ENCODE measurements around the gene SRRM3.
"Not testable (repeated sequence)": the region's sequence is repeated elsewhere in the genome, so short reads cannot be mapped to it uniquely, and the experiment has no call there.

Gene SRRM3

DNA sequence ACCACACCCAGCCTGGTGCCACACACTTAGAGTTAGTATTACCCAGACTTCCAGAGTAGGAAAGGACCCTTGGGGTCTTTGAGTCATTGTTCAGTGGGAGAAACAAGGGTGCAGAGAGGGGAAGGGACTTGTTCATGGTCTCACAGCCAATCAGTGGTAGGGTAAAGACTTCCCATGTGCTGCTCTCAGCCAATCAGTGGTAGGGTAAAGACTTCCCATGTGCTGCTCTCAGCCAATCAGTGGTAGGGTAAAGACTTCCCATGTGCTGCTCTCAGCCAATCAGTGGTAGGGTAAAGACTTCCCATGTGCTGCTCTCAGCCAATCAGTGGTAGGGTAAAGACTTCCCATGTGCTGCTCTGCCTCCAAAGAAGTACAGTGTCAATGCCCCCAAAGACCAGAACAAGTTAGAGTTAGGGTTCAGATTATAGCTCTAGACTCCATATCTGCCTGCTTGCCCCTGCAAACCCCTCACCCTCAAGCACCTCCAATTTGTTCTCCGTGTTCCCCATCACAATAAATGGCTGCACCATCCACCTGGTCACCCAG, 25.3 kb downstream of the SRRM3 start:
- not testable (repeated sequence) for DNase-seq (ENCODE audit: low read depth in 1 of 2, low spot score in 1 of 2)

DNA sequence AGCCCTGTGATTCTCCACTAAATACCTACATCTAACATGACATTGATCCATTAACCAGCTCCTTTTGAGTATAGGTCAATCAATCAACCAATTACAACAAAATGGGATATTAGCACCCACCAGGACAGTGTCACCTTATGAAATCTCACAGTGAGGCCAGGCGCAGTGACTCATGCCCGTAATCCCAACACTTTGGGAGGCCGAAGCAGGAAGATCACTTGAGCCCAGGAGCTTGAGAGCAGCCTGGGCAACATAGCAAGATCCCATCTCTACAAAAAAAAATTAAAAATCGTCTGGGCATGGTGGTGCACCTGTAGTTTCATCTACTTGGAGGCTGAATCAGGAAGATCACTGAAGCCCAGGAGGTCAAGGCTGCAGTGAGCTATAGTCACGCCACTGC, 28.5 kb downstream of the SRRM3 start:
- no peak for DNase-seq (ENCODE audit: low read depth in 1 of 2, low spot score in 1 of 2)

DNA sequence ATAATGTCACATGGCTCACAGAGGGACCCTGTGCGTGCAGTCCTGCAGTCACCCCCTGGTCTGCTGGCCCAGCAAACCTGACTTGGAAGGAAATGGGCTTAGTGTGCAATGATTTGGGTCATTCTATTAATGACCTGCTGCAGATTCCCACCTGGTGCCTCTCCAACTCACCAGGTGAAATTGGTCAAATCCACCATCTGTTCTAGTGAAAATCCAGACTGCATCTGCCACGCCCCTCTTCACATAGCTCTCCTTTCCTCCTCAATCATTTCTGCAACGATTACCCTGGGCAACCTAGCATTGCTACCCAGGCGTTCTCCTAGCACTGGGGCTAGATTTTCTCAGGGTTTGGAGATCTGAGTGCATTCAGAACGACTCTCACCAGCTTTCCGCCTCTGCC, 29.4 kb downstream of the SRRM3 start:
- no peak for DNase-seq (ENCODE audit: low read depth in 1 of 2, low spot score in 1 of 2)

DNA sequence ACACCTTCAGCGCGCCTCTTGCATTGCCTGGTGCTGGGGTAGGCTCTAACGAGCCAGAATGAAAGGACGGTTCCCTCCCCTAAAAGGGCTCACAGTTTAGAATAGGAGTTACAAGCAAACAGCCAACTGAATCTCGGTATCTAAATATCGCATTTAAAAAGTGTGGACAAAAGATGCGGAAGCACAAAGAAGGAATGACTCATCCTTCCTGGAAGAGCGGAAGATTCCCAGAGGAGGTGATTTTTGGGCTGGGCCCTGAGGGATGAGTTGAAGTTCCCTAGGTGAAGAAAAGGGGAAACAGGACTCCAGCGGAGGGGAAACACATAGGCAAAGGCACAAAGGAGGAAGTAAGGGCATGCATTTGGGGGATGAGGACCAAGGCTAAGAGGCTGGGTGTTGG, 29.9 kb downstream of the SRRM3 start:
- DNase-seq (ENCODE audit: low read depth in 1 of 2, low spot score in 1 of 2) = no peak

DNA sequence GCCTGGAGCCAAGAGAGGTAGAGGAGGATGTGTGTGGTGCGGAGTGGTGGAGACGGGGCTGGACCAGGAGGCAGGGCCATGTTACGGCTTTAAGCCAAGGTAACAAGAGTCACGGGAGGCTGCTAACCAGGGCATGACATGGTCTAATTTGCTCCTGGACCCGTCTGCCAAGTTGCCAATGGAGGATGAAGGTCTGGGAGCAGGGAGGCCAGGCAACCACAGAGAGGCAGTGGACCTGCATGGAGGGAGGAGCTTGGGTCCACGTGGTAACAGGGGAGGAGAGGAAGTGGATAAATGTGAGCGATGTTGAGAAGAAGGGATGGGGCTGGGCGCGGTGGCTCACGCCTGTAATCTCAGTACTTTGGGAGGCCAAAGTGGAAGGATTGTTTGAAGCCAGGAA, 31.0 kb downstream of the SRRM3 start:
- no peak for DNase-seq (ENCODE audit: low read depth in 1 of 2, low spot score in 1 of 2)

DNA sequence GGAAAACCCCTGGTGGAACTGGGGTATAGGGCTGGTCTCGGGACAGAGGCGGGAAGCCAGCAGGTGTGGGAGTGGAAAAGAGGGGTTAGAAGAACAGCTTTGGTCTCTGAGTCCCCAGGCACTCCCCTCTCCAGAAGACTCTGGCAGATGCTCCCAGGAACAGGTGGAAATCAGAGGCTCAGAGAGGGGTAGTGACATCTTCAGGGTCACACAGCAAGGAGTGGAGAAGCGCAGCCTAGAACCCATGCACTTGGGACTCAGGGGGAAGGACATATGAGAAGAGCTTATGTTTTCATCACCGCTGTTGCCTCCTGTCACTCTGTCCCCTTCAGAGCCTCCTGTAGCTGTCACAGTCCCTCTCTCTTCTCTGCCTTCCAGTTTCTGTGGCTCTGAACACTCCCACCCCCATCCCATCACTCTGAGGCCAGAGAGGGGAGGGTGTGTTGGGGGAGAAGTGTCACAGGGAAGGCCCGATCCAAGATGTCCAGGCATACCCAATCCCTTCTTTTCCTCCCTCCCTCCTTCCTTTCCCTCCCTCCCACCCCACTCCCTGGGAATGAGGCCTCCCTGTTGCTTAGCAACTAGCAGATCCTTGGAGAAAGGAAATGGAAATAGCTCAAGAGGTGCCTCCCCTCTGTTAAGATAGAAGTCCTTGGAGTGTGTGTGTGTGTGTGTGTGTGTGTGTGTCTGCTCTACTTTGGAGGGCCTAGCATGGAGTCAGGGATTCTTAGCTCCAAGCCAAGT, 32.0 kb downstream of the SRRM3 start:
- DNase-seq (ENCODE audit: low read depth in 1 of 2, low spot score in 1 of 2) = no peak

DNA sequence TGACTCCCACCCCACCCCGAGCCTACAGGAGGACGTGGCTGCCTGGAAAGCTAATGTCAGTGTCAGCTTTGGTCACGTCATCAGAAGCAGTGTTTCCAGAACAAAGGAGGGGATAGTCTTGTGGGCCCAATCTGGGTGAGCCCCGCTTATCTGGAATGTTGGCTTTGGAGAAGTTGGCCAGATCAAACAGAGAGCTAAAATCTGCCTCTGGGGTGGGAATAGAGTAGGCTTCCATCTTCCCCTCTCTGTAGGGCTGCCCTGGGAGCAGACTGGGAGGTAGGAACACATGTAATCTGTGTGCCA, 32.5 kb downstream of the SRRM3 start:
- DNase-seq (ENCODE audit: low read depth in 1 of 2, low spot score in 1 of 2) = no peak

DNA sequence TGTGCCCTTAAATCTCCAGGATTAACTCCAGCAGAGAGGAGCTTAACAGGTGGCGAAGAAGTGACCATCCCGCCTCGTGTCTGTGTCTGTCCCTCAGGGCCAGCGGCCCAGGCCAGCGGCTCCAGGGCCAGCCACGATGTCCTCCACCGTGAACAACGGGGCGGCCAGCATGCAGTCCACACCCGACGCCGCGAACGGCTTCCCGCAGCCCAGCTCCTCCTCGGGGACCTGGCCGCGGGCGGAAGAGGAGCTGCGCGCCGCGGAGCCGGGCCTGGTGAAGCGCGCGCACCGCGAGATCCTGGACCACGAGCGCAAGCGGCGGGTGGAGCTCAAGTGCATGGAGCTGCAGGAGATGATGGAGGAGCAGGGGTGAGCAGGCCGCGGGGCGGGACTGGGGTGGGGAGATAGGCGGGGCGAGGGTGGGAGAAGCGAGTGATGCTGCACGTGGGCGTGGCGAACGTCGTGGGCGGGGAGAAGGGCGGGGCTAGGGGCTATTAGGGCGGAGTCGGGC, 33.3 kb downstream of the SRRM3 start:
- peak; percentile 48 to 56 for DNase-seq (ENCODE audit: low read depth in 1 of 2, low spot score in 1 of 2)

DNA sequence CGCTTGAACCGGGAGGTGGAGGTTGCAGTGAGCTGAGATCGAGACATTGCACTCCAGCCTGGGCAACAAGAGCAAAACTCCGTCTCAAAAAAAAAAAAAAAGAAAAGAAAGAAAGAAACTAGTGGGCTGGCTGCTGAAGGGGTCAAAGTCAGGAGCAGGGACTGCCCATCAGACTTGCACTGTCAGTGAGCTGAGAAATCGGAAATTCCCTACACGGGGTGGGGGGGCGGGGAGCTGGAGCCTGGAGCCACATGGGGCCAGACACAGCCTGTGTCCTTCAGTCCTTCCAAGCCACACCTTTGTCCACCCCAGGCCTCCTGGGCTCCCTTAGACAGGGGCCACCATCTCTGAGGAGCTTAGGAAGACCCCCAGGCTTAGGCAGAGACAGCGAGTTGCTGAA, 34.5 kb downstream of the SRRM3 start:
- no peak for DNase-seq (ENCODE audit: low read depth in 1 of 2, low spot score in 1 of 2)

DNA sequence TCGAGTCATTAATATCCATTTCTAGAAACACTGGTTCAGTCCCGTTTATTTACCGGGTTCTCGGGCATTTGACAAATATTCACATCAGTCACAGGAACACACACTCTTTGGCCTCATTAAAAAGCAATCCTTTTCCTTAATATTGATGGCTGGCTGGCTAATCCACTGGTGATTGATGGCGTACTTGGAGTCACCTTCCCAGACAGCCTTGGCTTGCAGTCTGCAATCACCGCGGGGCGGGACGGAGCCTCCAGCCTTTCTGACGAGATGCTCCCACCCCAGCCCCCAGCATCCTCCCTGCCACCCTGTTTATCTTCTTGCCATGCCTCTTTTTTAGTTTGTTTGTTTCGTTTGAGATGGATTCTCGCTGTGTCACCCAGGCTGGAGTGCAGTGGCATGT, 36.6 kb downstream of the SRRM3 start:
- no peak for DNase-seq (ENCODE audit: low read depth in 1 of 2, low spot score in 1 of 2)

DNA sequence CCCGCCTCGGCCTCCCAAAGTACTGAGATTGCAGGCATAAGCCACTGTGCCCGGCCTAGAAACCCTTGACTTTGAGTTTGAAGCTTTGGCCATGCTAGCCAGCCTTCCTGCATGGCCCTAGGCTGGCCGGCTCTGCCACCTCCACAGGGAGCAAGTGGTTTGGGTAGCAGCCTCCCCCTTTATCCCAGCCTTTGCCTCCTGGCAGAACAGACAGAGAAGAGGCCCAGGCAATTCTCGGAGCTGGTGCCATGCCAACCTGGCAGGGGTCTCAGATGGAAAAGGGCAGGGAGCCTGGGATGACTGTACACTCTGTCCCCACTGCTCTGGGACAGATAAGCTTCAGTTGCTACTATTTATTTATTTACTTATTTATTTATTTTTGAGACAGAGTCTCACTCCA, 39.4 kb downstream of the SRRM3 start:
- DNase-seq (ENCODE audit: low read depth in 1 of 2, low spot score in 1 of 2) = no peak

DNA sequence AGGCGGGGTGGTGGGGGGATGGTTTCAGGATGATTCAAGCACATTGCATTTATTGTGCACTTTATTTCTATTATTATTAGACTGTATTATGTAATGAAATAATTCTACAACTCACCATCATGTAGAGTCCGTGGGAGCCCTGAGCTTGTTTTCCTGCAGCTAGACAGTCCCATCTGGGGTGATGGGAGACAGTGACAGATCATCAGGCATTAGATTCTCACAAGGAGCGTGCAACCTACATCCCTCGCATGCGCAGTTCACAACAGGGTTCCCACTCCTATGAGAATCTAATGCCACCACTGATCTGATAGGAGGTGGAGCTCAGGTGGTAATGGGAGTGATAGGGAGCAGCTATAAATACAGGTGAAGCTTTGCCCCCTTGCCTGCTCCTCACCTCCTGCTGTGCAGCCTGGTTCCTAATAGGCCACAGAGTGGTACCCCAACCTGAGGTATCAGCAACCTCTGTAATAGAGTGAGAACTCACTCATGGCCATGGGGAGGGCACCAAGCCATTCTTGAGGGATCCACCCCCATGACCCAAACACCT, 40.9 kb downstream of the SRRM3 start:
- not testable (repeated sequence) for DNase-seq (ENCODE audit: low read depth in 1 of 2, low spot score in 1 of 2)

DNA sequence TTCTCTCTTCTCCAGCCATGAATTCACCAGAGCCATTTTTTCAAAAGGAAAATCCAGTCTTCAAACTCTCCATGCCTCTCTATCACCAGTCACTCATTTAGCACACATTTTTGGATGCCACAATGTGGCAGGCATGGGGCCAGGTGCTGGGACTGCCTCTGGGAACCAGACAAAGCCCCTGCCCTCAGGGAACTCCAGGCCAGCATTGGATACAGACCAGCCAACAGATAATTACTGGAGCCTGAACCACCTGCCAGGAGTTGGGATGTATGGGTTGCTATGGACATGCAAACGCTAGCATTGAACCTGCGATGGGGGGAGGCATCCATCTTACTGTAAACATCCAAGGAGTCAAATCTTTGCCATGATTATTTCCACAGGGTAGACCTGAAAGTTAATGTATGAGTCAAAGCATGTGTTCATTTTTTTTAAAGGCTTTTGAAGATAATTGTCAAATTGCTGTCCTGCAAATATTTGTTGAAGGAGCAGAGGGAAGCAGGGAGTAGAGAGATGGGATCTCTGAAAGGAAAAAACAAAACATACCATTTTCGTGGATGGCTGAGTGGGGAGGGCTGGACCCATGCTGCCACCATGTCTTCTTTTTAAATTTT, 43.2 kb downstream of the SRRM3 start:
- no peak for DNase-seq (ENCODE audit: low read depth in 1 of 2, low spot score in 1 of 2)

DNA sequence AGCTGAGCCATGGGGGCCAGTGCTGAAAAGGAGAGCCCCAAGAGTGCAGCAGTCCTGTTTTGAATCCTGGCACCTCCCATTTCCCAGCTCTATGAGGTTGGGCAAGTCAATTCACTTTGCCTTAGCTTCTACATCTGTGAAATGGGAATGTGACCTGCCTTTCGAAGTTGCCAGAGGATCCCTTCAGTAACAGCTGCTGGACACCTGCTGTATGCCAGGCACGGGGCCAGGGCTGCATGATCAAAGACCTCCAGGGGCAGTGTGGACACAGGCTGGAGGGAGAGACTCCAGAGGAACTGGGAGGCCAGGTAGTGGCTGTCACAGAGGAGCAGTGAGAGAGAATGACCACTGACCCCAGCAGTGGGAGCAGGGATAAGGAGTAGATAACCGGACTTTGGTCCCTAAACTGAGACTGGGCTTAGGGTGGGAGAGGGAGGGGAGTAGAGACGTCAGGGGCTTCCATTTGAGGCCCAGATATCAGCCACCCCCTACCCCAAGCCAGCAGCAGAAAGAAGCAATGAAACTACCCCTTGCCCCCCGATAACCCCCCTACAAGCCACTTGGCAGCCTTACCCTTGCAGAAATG, 45.2 kb downstream of the SRRM3 start:
- DNase-seq (ENCODE audit: low read depth in 1 of 2, low spot score in 1 of 2) = no peak

DNA sequence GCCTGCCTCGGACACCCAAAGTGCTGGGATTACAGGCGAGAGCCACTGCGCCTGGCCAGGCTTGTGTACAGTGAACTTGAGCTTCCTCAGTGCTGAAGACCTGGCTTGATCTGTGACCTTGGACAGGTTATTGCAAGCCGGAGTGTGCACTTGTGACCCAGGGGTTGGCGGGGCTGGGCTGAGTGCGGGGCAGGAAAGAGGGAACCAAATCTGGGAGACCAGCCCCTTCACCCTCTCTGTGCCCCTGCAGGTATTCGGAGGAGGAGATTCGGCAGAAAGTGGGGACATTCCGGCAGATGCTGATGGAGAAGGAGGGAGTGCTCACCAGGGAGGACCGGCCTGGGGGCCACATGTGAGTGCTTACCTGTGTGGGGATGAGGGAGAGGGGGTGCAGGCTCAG, 46.2 kb downstream of the SRRM3 start:
- no peak for DNase-seq (ENCODE audit: low read depth in 1 of 2, low spot score in 1 of 2)

DNA sequence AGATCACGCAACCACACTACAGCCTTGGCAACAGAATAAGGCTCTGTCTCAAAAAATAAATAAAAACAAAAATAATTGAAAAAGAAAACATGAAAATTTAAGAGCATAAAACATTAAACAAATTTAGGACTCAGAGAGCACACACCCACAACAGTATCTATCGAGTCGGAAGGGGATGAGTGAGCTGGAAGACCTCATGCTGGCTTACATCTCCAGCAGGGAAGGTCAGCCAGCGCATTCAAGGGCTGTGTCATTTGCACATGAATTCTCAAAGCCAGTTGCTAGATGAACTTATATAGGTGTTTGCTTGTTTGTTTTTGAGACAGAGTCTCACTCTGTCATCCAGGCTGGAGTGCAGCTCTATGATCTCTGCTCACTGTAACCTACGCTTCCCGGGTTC, 50.3 kb downstream of the SRRM3 start:
- DNase-seq (ENCODE audit: low read depth in 1 of 2, low spot score in 1 of 2) = no peak

DNA sequence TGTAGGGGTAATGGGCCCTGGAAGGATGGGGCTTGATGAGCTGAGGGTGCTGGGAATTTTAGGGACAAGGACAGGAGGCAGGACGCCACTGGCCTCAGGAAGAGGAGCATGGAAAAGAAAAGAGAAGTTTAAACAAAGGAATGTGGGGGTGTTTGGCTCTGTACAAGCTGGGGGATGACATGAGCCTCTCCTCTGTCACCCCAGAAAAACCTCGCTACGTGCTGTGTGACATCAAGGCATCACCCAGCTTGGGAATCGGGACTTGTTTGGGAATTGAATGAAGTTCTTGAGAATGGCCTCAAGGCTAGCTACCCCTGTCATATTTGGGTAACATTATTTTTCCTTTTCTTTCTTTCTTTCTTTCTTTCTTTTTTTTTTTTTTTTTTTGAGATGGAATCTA, 53.1 kb downstream of the SRRM3 start:
- DNase-seq (ENCODE audit: low read depth in 1 of 2, low spot score in 1 of 2) = no peak

DNA sequence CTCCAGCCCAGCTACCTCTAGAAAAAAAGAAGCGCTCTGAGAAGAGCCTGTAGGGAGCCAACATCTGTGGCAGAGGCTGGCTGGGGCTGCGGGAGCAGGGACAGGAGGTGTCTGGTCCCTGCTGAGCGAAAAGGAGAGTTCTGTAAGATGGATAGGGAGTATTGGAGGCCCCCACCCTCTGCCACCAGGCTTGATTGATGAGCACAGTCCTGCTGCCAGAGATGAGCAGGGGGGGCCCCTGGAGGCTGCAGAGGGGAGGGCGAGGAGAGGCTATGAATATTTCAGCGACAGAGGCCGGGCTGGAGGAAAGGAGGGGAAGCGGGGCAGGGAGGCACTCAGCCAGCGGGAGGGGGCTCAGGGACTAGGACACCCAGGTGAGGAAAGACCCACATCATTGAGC, 56.3 kb downstream of the SRRM3 start:
- DNase-seq (ENCODE audit: low read depth in 1 of 2, low spot score in 1 of 2) = no peak

DNA sequence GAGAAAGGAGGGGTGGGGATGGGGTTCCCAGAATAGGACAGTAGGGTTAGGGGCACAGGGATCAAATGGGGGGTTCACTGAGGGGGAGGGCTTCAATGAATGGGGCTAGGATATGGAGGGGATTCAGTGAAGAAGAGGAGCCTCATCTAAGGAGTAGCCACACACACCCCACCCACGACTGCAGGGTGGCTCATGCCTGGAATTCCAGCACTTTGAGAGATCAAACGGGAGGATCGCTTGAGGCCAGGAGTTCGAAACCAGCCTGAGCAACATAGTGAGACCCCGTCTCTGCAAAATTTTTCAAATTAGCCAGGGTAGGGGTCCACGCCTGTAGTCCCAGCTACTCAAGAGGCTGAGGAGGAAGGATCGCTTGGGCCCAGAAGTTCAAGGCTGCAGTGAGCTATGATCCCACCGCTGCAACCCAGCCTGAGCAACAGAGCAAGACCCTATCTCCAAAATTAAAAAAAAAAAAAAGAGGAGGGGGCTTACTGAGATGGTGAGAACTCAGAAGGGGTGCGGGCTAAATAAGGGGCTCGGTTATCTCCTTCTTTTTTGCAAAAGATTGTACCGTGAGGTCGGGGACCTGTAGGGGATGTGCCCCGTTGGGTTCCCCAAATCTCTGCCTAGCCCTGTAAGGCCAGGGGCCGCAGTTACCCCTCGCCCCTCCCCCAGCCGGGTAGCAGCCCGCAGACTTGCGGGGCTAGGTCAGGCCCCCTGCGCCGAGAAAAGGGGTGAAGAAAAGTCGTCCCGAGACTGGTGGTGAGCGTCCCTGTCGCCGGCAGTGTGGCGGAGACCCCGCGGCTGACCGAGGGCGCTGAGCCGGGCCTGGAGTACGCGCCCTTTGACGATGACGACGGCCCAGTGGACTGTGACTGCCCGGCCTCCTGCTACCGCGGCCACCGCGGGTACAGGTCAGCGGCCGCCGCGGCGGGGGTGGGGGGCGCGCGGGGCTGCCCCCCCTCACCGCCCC, 57.7 kb downstream of the SRRM3 start:
- no peak for DNase-seq (ENCODE audit: low read depth in 1 of 2, low spot score in 1 of 2)

DNA sequence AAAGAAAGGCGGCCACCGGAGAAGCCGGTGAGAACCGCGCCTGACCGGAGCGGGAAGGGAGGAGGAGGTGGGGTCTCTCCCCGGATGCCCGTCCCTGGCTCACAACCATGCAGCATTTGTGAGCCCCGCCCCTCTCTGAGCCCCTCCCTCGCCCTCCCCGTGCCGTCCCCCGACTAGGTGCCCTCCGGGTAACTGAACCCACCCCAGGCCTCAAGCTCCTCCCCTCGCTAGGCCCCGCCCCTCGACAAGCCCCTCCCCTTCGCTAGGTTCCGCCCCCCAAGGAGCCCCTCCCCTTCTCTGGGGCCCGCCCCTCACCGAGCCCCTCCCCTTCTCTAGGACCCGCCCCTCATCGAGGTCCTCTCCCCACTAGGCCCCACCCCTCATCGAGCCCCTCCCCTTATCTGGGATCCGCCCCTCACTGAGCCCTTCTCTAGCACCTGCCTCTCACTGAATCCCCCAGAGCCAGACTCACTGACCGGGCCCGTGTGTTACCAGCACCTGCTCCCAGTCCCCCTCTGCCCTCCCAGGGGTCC, 58.5 kb downstream of the SRRM3 start:
- peak in 1 of 2 donors; percentile 17 for DNase-seq (ENCODE audit: low read depth in 1 of 2, low spot score in 1 of 2)

DNA sequence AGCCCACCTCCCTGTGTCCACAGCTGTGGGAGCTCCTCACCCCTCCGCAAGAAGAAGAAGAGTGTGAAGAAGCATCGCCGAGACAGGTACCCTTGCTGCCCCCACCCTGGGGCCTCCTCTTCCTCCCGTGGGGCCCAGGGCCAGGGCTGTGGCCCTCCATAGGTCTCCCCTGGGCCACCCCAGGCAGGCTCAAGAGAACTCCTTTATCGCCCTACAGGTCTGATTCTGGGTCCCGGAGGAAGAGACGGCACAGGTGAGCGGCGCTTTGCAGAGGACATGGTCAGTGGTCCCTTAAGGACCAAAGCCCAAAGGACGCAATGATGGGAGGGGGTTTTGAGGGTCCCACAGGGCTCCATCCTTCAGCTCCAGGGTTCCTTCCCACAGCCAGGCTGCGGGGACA, 59.6 kb downstream of the SRRM3 start:
- DNase-seq (ENCODE audit: low read depth in 1 of 2, low spot score in 1 of 2) = no peak

All from activated T-helper 1 cell treated with anti-CD3 and anti-CD28 coated beads, Interleukin-2, amount 50 U/mL, for 16 hours (primary cell).